Chondrocyte (in vitro differentiated cells): ENCODE data around the gene CAB39L. TPM values are rescaled to one million over a fixed set of nuclear protein-coding genes. Genes with fewer than 3 reads are reported as not detected.
A peak's percentile ranks its signal among the peaks of the same experiment; 100 is the strongest.

Source experiments
- DNase-seq: peaks from one replicate; pipeline ENCODE4 v3.0.0; 2021; ENCODE audit warnings: mixed read lengths, low spot score
- H3K27ac Mint-ChIP-seq: one replicate; pipeline ENCODE4 v1.8.0; 2021; ENCODE audit warnings: mild to moderate bottlenecking, moderate library complexity, mixed read lengths; ENCODE audit not compliant: unreplicated experiment
- H3K27me3 Mint-ChIP-seq: 2 replicates; pipeline ENCODE4 v1.8.0; 2021; ENCODE audit warnings: low read depth, mixed read lengths
- H3K36me3 Mint-ChIP-seq: 2 replicates; pipeline ENCODE4 v1.8.0; 2021; ENCODE audit warnings: low read depth, mixed read lengths
- H3K4me1 Mint-ChIP-seq: 2 replicates; pipeline ENCODE4 v1.8.0; 2021; ENCODE audit warnings: low read depth, mild to moderate bottlenecking, mixed read lengths
- H3K4me3 Mint-ChIP-seq: one replicate; pipeline ENCODE4 v1.8.0; 2021; ENCODE audit warnings: mild to moderate bottlenecking, moderate library complexity, mixed read lengths; ENCODE audit not compliant: unreplicated experiment
- H3K9me3 Mint-ChIP-seq: 2 replicates; pipeline ENCODE4 v1.8.0; 2021; ENCODE audit warnings: low read depth, mixed read lengths
- CTCF ChIP-seq: fragments of 200-600 bp; sonication (generic); IDR thresholded peaks from 2 replicates; pipeline ENCODE4 v1.5.0; 2021; ENCODE audit warnings: antibody characterized with exemption, mild to moderate bottlenecking, moderate library complexity
- total RNA-seq: library from RNA; stranded (reverse); gene quantifications from 3 replicates; pipeline ENCODE4 v1.2.1, GENCODE V29; 2021

The CAB39L gene
- total RNA-seq, 1 donor from 2014 or later: 6.0 TPM

- peaks cover 2% of the 10 kb centered on the region for H3K36me3 Mint-ChIP-seq
- H3K4me1 Mint-ChIP-seq: peaks cover 27% of the 10 kb centered on the region
- no peak overlapping the region for H3K27ac Mint-ChIP-seq
- no peak overlapping the region for H3K4me3 Mint-ChIP-seq
- no peak for DNase-seq
- TF ChIP-seq CTCF: no peak
- H3K9me3 Mint-ChIP-seq: no peaks in the 10 kb centered on the region
- no peaks in the 10 kb centered on the region for H3K27me3 Mint-ChIP-seq
Measured at GRCh38 chr13:49450105-49450819, 6.4 kb upstream of the CAB39L start.

GRCh38 chr13:49448753-49449152, 4.9 kb upstream of the CAB39L start:
- TF ChIP-seq CTCF: no peak
- Mint-ChIP-seq H3K27me3 (no peaks in the 10 kb centered on the region), H3K36me3 (peaks cover 2% of the 10 kb centered on the region), H3K9me3 (no peaks in the 10 kb centered on the region), H3K27ac (no peak overlapping the region), H3K4me3 (no peak overlapping the region), H3K4me1 (peaks cover 31% of the 10 kb centered on the region)
- DNase-seq: no peak

- DNase-seq: no peak
- no peak for TF ChIP-seq CTCF
- Mint-ChIP-seq H3K27me3 (no peaks in the 10 kb centered on the region), H3K27ac (peak overlapping the region; percentile 63), H3K4me1 (peaks cover 40% of the 10 kb centered on the region), H3K4me3 (no peak overlapping the region), H3K9me3 (no peaks in the 10 kb centered on the region), H3K36me3 (peaks cover 2% of the 10 kb centered on the region)
Measured at GRCh38 chr13:49446473-49446872, 2.6 kb upstream of the CAB39L start.

- Mint-ChIP-seq H3K27me3 (no peaks in the 10 kb centered on the region), H3K4me1 (peaks cover 35% of the 10 kb centered on the region), H3K4me3 (peak overlapping the region; percentile 98), H3K36me3 (peaks cover 2% of the 10 kb centered on the region), H3K27ac (peak overlapping the region; percentile 99), H3K9me3 (no peaks in the 10 kb centered on the region)
- DNase-seq: no peak
- no peak for TF ChIP-seq CTCF
Measured at GRCh38 chr13:49444524-49445395, 896 bp upstream of the CAB39L start.

GRCh38 chr13:49443357-49443703, 534 bp downstream of the CAB39L start:
- Mint-ChIP-seq H3K27ac (peak overlapping the region; percentile 99), H3K4me1 (peaks cover 35% of the 10 kb centered on the region), H3K36me3 (no peaks in the 10 kb centered on the region), H3K4me3 (peak overlapping the region; percentile 98), H3K27me3 (no peaks in the 10 kb centered on the region), H3K9me3 (no peaks in the 10 kb centered on the region)
- no peak for DNase-seq
- no peak for TF ChIP-seq CTCF
